SU-DHL-6 (cell line): ENCODE measurements around the gene HOXB1.

Source experiments
- H2AFZ ChIP-seq: fragments of 200-600 bp; sonication (generic); 2 replicates; pipeline ENCODE4 v1.6.1; 2014; ENCODE audit warnings: low read depth, mild to moderate bottlenecking, moderate library complexity, mixed read lengths, antibody characterized with exemption, low read length; ENCODE audit not compliant: severe bottlenecking
- H3F3A ChIP-seq: fragments of 200-600 bp; shearing (Covaris generic); 2 replicates; pipeline ENCODE4 v1.6.0; 2016; ENCODE audit warnings: antibody characterized with exemption, mild to moderate bottlenecking; ENCODE audit not compliant: insufficient read depth
- H3K27ac ChIP-seq: fragments of 200-600 bp; sonication (generic); 2 replicates; pipeline ENCODE4 v1.5.1; 2016; ENCODE audit warnings: low read depth, mild to moderate bottlenecking, low read length, moderate library complexity, mixed read lengths
- H3K27me3 ChIP-seq: fragments of 200-600 bp; sonication (generic), shearing (Covaris generic); 2 replicates; pipeline ENCODE4 v1.6.0; 2014; ENCODE audit warnings: mild to moderate bottlenecking, low read length
- H3K36me3 ChIP-seq: fragments of 200-600 bp; sonication (generic); 2 replicates; pipeline ENCODE4 v1.6.1; 2014; ENCODE audit warnings: mild to moderate bottlenecking, low read length, mixed read lengths
- H3K4me2 ChIP-seq: fragments of 300-600, 200-600 bp; shearing (Covaris generic), sonication (generic); 2 replicates; pipeline ENCODE4 v1.6.0; 2014; ENCODE audit warnings: low read length, low read depth, mild to moderate bottlenecking; ENCODE audit not compliant: poor library complexity, severe bottlenecking
- H3K4me3 ChIP-seq: fragments of 200-600 bp; sonication (generic); 2 replicates; pipeline ENCODE4 v1.5.1; 2014; ENCODE audit warnings: antibody characterized with exemption, low read length, mild to moderate bottlenecking, mixed read lengths; ENCODE audit not compliant: insufficient read depth, poor library complexity, severe bottlenecking
- H3K79me2 ChIP-seq: fragments of 200-600 bp; sonication (generic); 2 replicates; pipeline ENCODE4 v1.6.1; 2014; ENCODE audit warnings: mild to moderate bottlenecking, low read length, moderate library complexity; ENCODE audit not compliant: insufficient read depth
- H3K9ac ChIP-seq: fragments of 200-600 bp; sonication (generic); 2 replicates; pipeline ENCODE4 v1.7.0; 2014; ENCODE audit warnings: mild to moderate bottlenecking, low read length
- H3K9me2 ChIP-seq: fragments of 200-600 bp; sonication (generic); replicated peaks from 2 replicates; pipeline ENCODE4 v1.6.1; 2014; ENCODE audit warnings: low read length; ENCODE audit not compliant: insufficient read depth
- H3K9me3 ChIP-seq: fragments of 200-600 bp; sonication (generic); 2 replicates; pipeline ENCODE4 v1.6.1; 2014; ENCODE audit warnings: low read length, mixed read lengths; ENCODE audit not compliant: insufficient read depth
- H4K20me1 ChIP-seq: fragments of 200-600 bp; sonication (generic); 2 replicates; pipeline ENCODE4 v1.6.1; 2014; ENCODE audit warnings: low read depth, mild to moderate bottlenecking, antibody characterized with exemption, low read length, moderate library complexity, mixed read lengths
- EZH2phosphoT487 ChIP-seq: fragments of 200-600 bp; sonication (generic), shearing (Covaris generic); conservative IDR thresholded peaks from 2 replicates; pipeline ENCODE4 v1.6.1; 2018; ENCODE audit warnings: mild to moderate bottlenecking, antibody characterized with exemption, low read length, moderate library complexity, mixed read lengths
- TF ChIP-seq, protein P1 (sequence below): fragments of 200-600 bp; sonication (generic); IDR thresholded peaks from one replicate; pipeline ENCODE4 v1.5.1; 2017; ENCODE audit warnings: antibody characterized with exemption, mild to moderate bottlenecking, low read length, moderate library complexity; ENCODE audit not compliant: insufficient read depth, poor library complexity, severe bottlenecking

HOXB1 gene

DNA sequence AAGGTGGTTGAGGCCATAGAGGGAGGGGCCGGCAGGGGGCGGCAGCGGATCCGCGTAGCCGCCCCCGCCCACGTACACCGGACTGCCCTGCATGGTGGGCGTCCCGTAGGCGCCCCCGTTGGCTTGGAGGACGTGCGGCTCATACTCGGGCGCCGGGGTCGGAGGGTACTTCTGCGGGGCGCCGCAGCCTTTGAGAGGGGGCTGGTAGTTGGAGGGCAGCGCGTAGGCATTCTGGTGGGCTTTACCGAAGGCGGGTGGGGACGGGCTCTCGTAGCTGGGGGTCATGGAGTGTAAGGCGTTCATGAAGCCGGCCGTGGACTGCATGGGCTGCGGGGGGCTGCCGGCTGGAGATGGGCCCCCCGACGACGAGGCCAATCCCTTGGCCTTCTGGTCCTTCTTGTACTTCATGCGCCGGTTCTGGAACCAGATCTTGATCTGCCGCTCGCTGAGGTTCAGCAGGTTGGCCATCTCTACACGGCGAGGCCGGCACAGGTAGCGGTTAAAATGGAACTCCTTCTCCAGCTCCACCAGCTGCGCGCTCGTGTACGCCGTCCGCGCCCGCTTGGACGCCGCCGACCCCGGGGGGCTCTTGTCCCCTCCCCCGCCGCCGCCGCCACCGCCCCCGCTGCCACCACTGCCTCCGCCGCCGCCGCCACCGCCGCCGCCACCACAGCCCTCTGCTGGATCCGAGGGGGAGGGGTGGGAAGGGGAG is 19.8 kb upstream of the HOXB1 start:
- Histone ChIP-seq H3K79me2 (no peaks in the 10 kb centered on the region), H3K4me3 (no peak overlapping the region), H3K4me2 (no peak overlapping the region), H4K20me1 (no peaks in the 10 kb centered on the region), H2AFZ (no peak overlapping the region), H3K27ac (no peak overlapping the region), H3K9ac (no peak overlapping the region), H3K36me3 (no peaks in the 10 kb centered on the region), H3K9me3 (no peaks in the 10 kb centered on the region), H3K9me2 (no peaks in the 10 kb centered on the region), H3K27me3 (no peaks in the 10 kb centered on the region), H3F3A (no peaks in the 10 kb centered on the region)
- TF ChIP-seq EZH2phosphoT487: no peak
- TF ChIP-seq, protein P1, sequence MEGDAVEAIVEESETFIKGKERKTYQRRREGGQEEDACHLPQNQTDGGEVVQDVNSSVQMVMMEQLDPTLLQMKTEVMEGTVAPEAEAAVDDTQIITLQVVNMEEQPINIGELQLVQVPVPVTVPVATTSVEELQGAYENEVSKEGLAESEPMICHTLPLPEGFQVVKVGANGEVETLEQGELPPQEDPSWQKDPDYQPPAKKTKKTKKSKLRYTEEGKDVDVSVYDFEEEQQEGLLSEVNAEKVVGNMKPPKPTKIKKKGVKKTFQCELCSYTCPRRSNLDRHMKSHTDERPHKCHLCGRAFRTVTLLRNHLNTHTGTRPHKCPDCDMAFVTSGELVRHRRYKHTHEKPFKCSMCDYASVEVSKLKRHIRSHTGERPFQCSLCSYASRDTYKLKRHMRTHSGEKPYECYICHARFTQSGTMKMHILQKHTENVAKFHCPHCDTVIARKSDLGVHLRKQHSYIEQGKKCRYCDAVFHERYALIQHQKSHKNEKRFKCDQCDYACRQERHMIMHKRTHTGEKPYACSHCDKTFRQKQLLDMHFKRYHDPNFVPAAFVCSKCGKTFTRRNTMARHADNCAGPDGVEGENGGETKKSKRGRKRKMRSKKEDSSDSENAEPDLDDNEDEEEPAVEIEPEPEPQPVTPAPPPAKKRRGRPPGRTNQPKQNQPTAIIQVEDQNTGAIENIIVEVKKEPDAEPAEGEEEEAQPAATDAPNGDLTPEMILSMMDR: no peak

- Histone ChIP-seq H3K36me3 (no peaks in the 10 kb centered on the region), H3K9me2 (no peaks in the 10 kb centered on the region), H3K9ac (no peak overlapping the region), H3F3A (no peaks in the 10 kb centered on the region), H3K4me3 (no peak overlapping the region), H3K9me3 (no peaks in the 10 kb centered on the region), H2AFZ (no peak overlapping the region), H3K79me2 (no peaks in the 10 kb centered on the region), H4K20me1 (no peaks in the 10 kb centered on the region), H3K4me2 (no peak overlapping the region), H3K27ac (no peak overlapping the region), H3K27me3 (no peaks in the 10 kb centered on the region)
- TF ChIP-seq, protein P1: no peak
- TF ChIP-seq EZH2phosphoT487: no peak
Measured at GRCh38 chr17:48549914-48550501, 19.2 kb upstream of the HOXB1 start.

DNA sequence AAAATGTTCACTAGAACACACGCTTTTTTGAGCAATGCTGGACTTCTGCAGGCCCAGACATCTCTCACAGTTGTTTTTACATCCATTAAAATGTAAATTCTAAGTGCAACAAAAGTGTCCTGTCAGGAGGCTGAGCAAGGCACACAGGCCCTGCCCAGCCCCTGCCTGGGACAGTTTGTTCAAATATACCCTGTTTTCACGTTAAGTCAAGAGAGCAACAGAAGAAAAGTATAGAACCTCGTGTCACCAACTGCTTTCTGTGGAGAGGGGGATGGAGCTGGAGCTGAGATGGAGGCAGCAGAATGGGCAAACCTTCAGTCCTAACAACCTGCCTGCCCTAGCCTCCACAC is 18.4 kb upstream of the HOXB1 start:
- Histone ChIP-seq H3K4me3 (no peak overlapping the region), H3K27me3 (no peaks in the 10 kb centered on the region), H3K79me2 (no peaks in the 10 kb centered on the region), H4K20me1 (no peaks in the 10 kb centered on the region), H3F3A (no peaks in the 10 kb centered on the region), H3K4me2 (no peak overlapping the region), H3K9ac (no peak overlapping the region), H3K9me2 (no peaks in the 10 kb centered on the region), H3K27ac (no peak overlapping the region), H2AFZ (no peak overlapping the region), H3K36me3 (no peaks in the 10 kb centered on the region), H3K9me3 (no peaks in the 10 kb centered on the region)
- TF ChIP-seq, protein P1: no peak
- TF ChIP-seq EZH2phosphoT487: no peak
